ENCODE data around the gene RPS4Y2. TPM values are rescaled to one million over a fixed set of nuclear protein-coding genes. Genes with fewer than 3 reads are reported as not detected.

RPS4Y2 gene
- total RNA-seq, 1 experiment from 2014 or later = not detected

- DNase-seq (ENCODE audit: low spot score) = no peak
- no peak overlapping the region for H3K4me3 Mint-ChIP-seq
- H3K27ac Mint-ChIP-seq = no peak overlapping the region
- no peaks in the 10 kb centered on the region for H3K4me1 Mint-ChIP-seq
- TF ChIP-seq AR (CRISPR knock-in tag; IDR thresholded peaks at IDR 0.05) (no peak), HMGA2 (CRISPR knock-in tag; IDR thresholded peaks at IDR 0.05) (no peak), ZNF263 (CRISPR knock-in tag; IDR thresholded peaks at IDR 0.05; ENCODE audit: low read depth) (no peak), OVOL2 (CRISPR knock-in tag; IDR thresholded peaks at IDR 0.05; ENCODE audit: borderline replicate concordance) (no peak), ZNF425 (CRISPR knock-in tag; conservative IDR thresholded peaks at IDR 0.05) (no peak), ZNF219 (CRISPR knock-in tag; IDR thresholded peaks at IDR 0.05; ENCODE audit: borderline replicate concordance) (no peak), TEAD4 (CRISPR knock-in tag; IDR thresholded peaks at IDR 0.05) (no peak), AFF4 (CRISPR knock-in tag; IDR thresholded peaks at IDR 0.05; ENCODE audit: borderline replicate concordance) (no peak), ZNF317 (CRISPR knock-in tag; IDR thresholded peaks at IDR 0.05; ENCODE audit: borderline replicate concordance, low read depth) (no peak), ARID4B (CRISPR knock-in tag; IDR thresholded peaks at IDR 0.05; ENCODE audit: borderline replicate concordance) (no peak), ESRRA (CRISPR knock-in tag; IDR thresholded peaks at IDR 0.05; ENCODE audit: borderline replicate concordance) (no peak), FOXK1 (CRISPR knock-in tag; IDR thresholded peaks at IDR 0.05) (no peak), NR1H2 (CRISPR knock-in tag; IDR thresholded peaks at IDR 0.05) (no peak)
- TF ChIP-seq, protein P1, sequence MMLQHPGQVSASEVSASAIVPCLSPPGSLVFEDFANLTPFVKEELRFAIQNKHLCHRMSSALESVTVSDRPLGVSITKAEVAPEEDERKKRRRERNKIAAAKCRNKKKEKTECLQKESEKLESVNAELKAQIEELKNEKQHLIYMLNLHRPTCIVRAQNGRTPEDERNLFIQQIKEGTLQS (CRISPR knock-in tag; conservative IDR thresholded peaks at IDR 0.05) = no peak
- TF ChIP-seq, protein P2, sequence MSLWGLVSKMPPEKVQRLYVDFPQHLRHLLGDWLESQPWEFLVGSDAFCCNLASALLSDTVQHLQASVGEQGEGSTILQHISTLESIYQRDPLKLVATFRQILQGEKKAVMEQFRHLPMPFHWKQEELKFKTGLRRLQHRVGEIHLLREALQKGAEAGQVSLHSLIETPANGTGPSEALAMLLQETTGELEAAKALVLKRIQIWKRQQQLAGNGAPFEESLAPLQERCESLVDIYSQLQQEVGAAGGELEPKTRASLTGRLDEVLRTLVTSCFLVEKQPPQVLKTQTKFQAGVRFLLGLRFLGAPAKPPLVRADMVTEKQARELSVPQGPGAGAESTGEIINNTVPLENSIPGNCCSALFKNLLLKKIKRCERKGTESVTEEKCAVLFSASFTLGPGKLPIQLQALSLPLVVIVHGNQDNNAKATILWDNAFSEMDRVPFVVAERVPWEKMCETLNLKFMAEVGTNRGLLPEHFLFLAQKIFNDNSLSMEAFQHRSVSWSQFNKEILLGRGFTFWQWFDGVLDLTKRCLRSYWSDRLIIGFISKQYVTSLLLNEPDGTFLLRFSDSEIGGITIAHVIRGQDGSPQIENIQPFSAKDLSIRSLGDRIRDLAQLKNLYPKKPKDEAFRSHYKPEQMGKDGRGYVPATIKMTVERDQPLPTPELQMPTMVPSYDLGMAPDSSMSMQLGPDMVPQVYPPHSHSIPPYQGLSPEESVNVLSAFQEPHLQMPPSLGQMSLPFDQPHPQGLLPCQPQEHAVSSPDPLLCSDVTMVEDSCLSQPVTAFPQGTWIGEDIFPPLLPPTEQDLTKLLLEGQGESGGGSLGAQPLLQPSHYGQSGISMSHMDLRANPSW (CRISPR knock-in tag; conservative IDR thresholded peaks at IDR 0.05; ENCODE audit: low read depth) = no peak
- TF ChIP-seq, protein P3, sequence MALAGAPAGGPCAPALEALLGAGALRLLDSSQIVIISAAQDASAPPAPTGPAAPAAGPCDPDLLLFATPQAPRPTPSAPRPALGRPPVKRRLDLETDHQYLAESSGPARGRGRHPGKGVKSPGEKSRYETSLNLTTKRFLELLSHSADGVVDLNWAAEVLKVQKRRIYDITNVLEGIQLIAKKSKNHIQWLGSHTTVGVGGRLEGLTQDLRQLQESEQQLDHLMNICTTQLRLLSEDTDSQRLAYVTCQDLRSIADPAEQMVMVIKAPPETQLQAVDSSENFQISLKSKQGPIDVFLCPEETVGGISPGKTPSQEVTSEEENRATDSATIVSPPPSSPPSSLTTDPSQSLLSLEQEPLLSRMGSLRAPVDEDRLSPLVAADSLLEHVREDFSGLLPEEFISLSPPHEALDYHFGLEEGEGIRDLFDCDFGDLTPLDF (CRISPR knock-in tag; IDR thresholded peaks at IDR 0.05) = no peak
- no peak for ATAC-seq
- H3K27me3 Mint-ChIP-seq (ENCODE audit: low read depth) = peaks cover 2% of the 10 kb centered on the region; the same call in 1 of the 2 replicates
- CTCF ChIA-PET = no interaction called here
- H3K9me3 Mint-ChIP-seq = peaks cover 38% of the 10 kb centered on the region
- POLR2A ChIA-PET = no interaction called here
- H3K36me3 Mint-ChIP-seq = peaks cover 25% of the 10 kb centered on the region
These were observed 61.2 kb downstream of the RPS4Y2 start for GRCh38 chrY:20817067-20817466.
